Stimulated activated CD4-positive, alpha-beta T cell treated with anti-CD3 and anti-CD28 coated beads, Interleukin-4, amount 100 ng/mL, for 48 hours (primary cell): ENCODE data around the gene NUDT7.

Source experiments
- DNase-seq, 2 donors: peaks; one replicate each; pipeline ENCODE4 v3.0.0-alpha.2; 2020; ENCODE audit warnings: low read depth in 2 of 2

NUDT7 gene

GRCh38 chr16:77722309-77723107 lies at the start of gene NUDT7:
NUDT7 (plus strand) TSS chr16:77722514; CDS start chr16:77722583, 69 bp downstream.
- DNase-seq: peak; percentile 99

GRCh38 chr16:77674888-77675287 lies 47.4 kb upstream of the NUDT7 start:
- no peak for DNase-seq

- peak; percentile 22 to 49 for DNase-seq
These were observed 46.6 kb upstream of the NUDT7 start for GRCh38 chr16:77675464-77676324.

GRCh38 chr16:77677129-77677528 lies 45.2 kb upstream of the NUDT7 start:
- DNase-seq: no peak

- DNase-seq: no peak
These were observed 42.9 kb upstream of the NUDT7 start for GRCh38 chr16:77679391-77679790.

GRCh38 chr16:77679901-77680300 lies 42.4 kb upstream of the NUDT7 start:
- DNase-seq: no peak

GRCh38 chr16:77680496-77680895 lies 41.8 kb upstream of the NUDT7 start:
- no peak for DNase-seq

- DNase-seq: no peak
These were observed 39.7 kb upstream of the NUDT7 start for GRCh38 chr16:77682586-77682985.

GRCh38 chr16:77683397-77684180 lies 38.7 kb upstream of the NUDT7 start:
- no peak for DNase-seq

GRCh38 chr16:77684181-77684526 lies 38.2 kb upstream of the NUDT7 start:
- no peak for DNase-seq

- no peak for DNase-seq
These were observed 35.9 kb upstream of the NUDT7 start for GRCh38 chr16:77686385-77686784.

GRCh38 chr16:77689971-77690370 lies 32.3 kb upstream of the NUDT7 start:
- no peak for DNase-seq

GRCh38 chr16:77690416-77690815 lies 31.9 kb upstream of the NUDT7 start:
- DNase-seq: no peak

- no peak for DNase-seq
These were observed 29.7 kb upstream of the NUDT7 start for GRCh38 chr16:77692612-77693011.

GRCh38 chr16:77696149-77696548 lies 26.2 kb upstream of the NUDT7 start:
- no peak for DNase-seq

- no peak for DNase-seq
These were observed 21.5 kb upstream of the NUDT7 start for GRCh38 chr16:77700846-77701245.

- DNase-seq: no peak
These were observed 17.0 kb upstream of the NUDT7 start for GRCh38 chr16:77705351-77705750.

- DNase-seq: no peak
These were observed 11.1 kb upstream of the NUDT7 start for GRCh38 chr16:77711179-77711578.

GRCh38 chr16:77711775-77712174 lies 10.5 kb upstream of the NUDT7 start:
- DNase-seq: no peak

GRCh38 chr16:77715145-77715544 lies 7.2 kb upstream of the NUDT7 start:
- DNase-seq: no peak

- DNase-seq: no peak
These were observed 484 bp upstream of the NUDT7 start for GRCh38 chr16:77721752-77722308.

- no peak for DNase-seq
These were observed 797 bp downstream of the NUDT7 start for GRCh38 chr16:77723108-77723514.
